Activated CD8-positive, alpha-beta T cell treated with anti-CD3 and anti-CD28 coated beads, Interleukin-2, amount 10 ng/mL, durations not matched to agents 7 days and 5 days (primary cell): ENCODE results near the gene ORAI2. TPM values are rescaled to one million over a fixed set of nuclear protein-coding genes. Genes with fewer than 3 reads are reported as not detected.

Experiments
- ATAC-seq: fragments of 150-1000 bp; cut with Tn5 transposase; one replicate; pipeline ENCODE4 v1.10.0; 2021; ENCODE audit warnings: moderate library complexity
- CTCF ChIA-PET: fragments of 350-600 bp; sonication (Branson Sonifier 250); formaldehyde crosslinking; loops from one replicate; lab custom pipeline; 2021; ENCODE audit warnings: antibody characterized with exemption; lab: Charles Lee
- POLR2A ChIA-PET: fragments of 350-600 bp; sonication (Branson Sonifier 250); formaldehyde crosslinking; loops from one replicate; lab custom pipeline; 2021; ENCODE audit warnings: antibody characterized with exemption; lab: Charles Lee
- DNase-seq: peaks from one replicate; pipeline ENCODE4 v3.0.0-alpha.2; 2020
- H3K27ac Mint-ChIP-seq: one replicate; pipeline ENCODE4 v1.8.0; 2021; ENCODE audit warnings: mild to moderate bottlenecking, mixed read lengths
- H3K27me3 Mint-ChIP-seq: one replicate; pipeline ENCODE4 v1.8.0; 2021; ENCODE audit warnings: low read depth, mixed read lengths
- H3K36me3 Mint-ChIP-seq: one replicate; pipeline ENCODE4 v1.8.0; 2021; ENCODE audit warnings: low read depth, mixed read lengths
- H3K4me1 Mint-ChIP-seq: one replicate; pipeline ENCODE4 v1.8.0; 2021; ENCODE audit warnings: low read depth, mixed read lengths
- H3K4me3 Mint-ChIP-seq: one replicate; pipeline ENCODE4 v1.8.0; 2021; ENCODE audit warnings: mild to moderate bottlenecking, mixed read lengths
- H3K9me3 Mint-ChIP-seq: one replicate; pipeline ENCODE4 v1.8.0; 2022; ENCODE audit warnings: mixed read lengths; ENCODE audit not compliant: insufficient read depth
- total RNA-seq, 2 experiments: library from RNA; stranded (reverse); gene quantifications; one replicate each; pipeline ENCODE4 v1.2.3, GENCODE V29; 2021

The ORAI2 gene
- total RNA-seq, 2 experiments from 2014 or later, result 72.5 to 72.8 TPM

DNA sequence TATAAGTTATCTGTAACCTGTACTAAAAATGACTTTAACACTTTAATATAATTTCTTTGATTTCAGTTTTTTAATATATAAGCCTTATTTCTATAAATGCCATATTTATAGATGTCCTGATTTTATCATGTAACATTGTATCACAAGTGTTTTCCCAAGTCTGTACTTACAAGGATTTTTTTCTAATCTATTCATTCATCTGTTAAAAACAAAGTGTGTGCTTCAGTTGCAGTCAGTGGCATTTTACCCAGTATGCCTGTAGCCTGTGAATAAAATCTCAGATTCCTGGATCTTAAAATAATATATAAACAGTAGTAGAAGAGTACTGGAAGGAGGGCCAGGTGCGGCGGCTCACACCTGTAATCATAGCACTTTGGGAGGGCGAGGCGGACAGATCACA is 19.8 kb upstream of the ORAI2 start:
- POLR2A ChIA-PET, result interaction anchor here (0.9 to 3.8 kb wide), 3 partner anchors 12 to 37 kb away, joined by 3 to 38 read pairs (median 5); partner anchors contain the start of gene PRKRIP1
- Mint-ChIP-seq H3K27me3 (no peaks in the 10 kb centered on the region), H3K4me3 (no peak overlapping the region), H3K4me1 (peaks cover 50% of the 10 kb centered on the region), H3K36me3 (peaks cover 67% of the 10 kb centered on the region), H3K9me3 (no peaks in the 10 kb centered on the region), H3K27ac (peak overlapping the region; percentile 67)
- CTCF ChIA-PET, result interaction anchor here (1.8 to 7.6 kb wide), 6 partner anchors 13 to 53 kb away, joined by 14 to 49 read pairs (median 37); partner anchors contain the start of gene ORAI2
- DNase-seq (no peak), ATAC-seq (no peak)

GRCh38 chr7:102415685-102416225 is 17.6 kb upstream of the ORAI2 start:
- Mint-ChIP-seq H3K27me3 (no peaks in the 10 kb centered on the region), H3K4me1 (peaks cover 68% of the 10 kb centered on the region), H3K4me3 (peak overlapping the region; percentile 66), H3K36me3 (peaks cover 66% of the 10 kb centered on the region), H3K27ac (peak overlapping the region; percentile 97), H3K9me3 (no peaks in the 10 kb centered on the region)
- ATAC-seq (peak; percentile 79), DNase-seq (peak; percentile 84)
- ChIA-PET CTCF (interaction anchor here (0.9 to 7.6 kb wide), 8 partner anchors 10 to 52 kb away, joined by 3 to 49 read pairs (median 7); partner anchors contain the start of genes ORAI2 and PRKRIP1), POLR2A (interaction anchor here (0.6 to 4.4 kb wide), 12 partner anchors 9 to 55 kb away, joined by 3 to 124 read pairs (median 4); partner anchors contain the start of genes ALKBH4, LRWD1 and PRKRIP1)

- DNase-seq (no peak), ATAC-seq (no peak)
- H3K27ac Mint-ChIP-seq, result peak overlapping the region; percentile 97
- H3K9me3 Mint-ChIP-seq, result no peaks in the 10 kb centered on the region
- peaks cover 74% of the 10 kb centered on the region for H3K4me1 Mint-ChIP-seq
- ChIA-PET POLR2A (interaction anchor here (0.6 to 4.4 kb wide), 9 partner anchors 9 to 54 kb away, joined by 3 to 124 read pairs (median 4); partner anchors contain the start of genes ALKBH4 and LRWD1), CTCF (interaction anchor here (0.7 to 2.9 kb wide), 9 partner anchors 9 to 52 kb away, joined by 3 to 49 read pairs (median 4); partner anchors contain the start of genes ORAI2 and PRKRIP1)
- H3K4me3 Mint-ChIP-seq, result peak overlapping the region; percentile 66
- H3K27me3 Mint-ChIP-seq, result no peaks in the 10 kb centered on the region
- H3K36me3 Mint-ChIP-seq, result peaks cover 67% of the 10 kb centered on the region
Observed at GRCh38 chr7:102416406-102416805, 17.0 kb upstream of the ORAI2 start.

GRCh38 chr7:102417105-102417504 is 16.3 kb upstream of the ORAI2 start:
- no peak for ATAC-seq
- H3K36me3 Mint-ChIP-seq, result peaks cover 66% of the 10 kb centered on the region
- DNase-seq, result no peak
- H3K27me3 Mint-ChIP-seq, result no peaks in the 10 kb centered on the region
- ChIA-PET CTCF (interaction anchor here (0.7 to 1.6 kb wide), 3 partner anchors 8 to 17 kb away, joined by 3 to 5 read pairs (median 4); no protein-coding TSS in a partner anchor), POLR2A (interaction anchor here (1.2 to 4.4 kb wide), 4 partner anchors 9 to 20 kb away, joined by 3 to 124 read pairs (median 4); no protein-coding TSS in a partner anchor)
- peaks cover 78% of the 10 kb centered on the region for H3K4me1 Mint-ChIP-seq
- H3K9me3 Mint-ChIP-seq, result no peaks in the 10 kb centered on the region
- peak overlapping the region; percentile 97 for H3K27ac Mint-ChIP-seq
- peak overlapping the region; percentile 9 for H3K4me3 Mint-ChIP-seq

- ATAC-seq (no peak), DNase-seq (no peak)
- Mint-ChIP-seq H3K9me3 (no peaks in the 10 kb centered on the region), H3K27ac (peak overlapping the region; percentile 72), H3K27me3 (no peaks in the 10 kb centered on the region), H3K4me3 (no peak overlapping the region), H3K4me1 (peaks cover 73% of the 10 kb centered on the region), H3K36me3 (peaks cover 59% of the 10 kb centered on the region)
- CTCF ChIA-PET, result no interaction called here
- POLR2A ChIA-PET, result interaction anchor here (1.0 to 4.4 kb wide), 4 partner anchors 7 to 47 kb away, joined by 3 to 124 read pairs (median 4); no protein-coding TSS in a partner anchor
Observed at GRCh38 chr7:102418592-102418991, 14.8 kb upstream of the ORAI2 start.

GRCh38 chr7:102421706-102422240 is 11.6 kb upstream of the ORAI2 start:
- Mint-ChIP-seq H3K27ac (no peak overlapping the region), H3K4me1 (peaks cover 75% of the 10 kb centered on the region), H3K4me3 (no peak overlapping the region), H3K9me3 (no peaks in the 10 kb centered on the region), H3K36me3 (peaks cover 60% of the 10 kb centered on the region), H3K27me3 (no peaks in the 10 kb centered on the region)
- CTCF ChIA-PET, result interaction anchor here (0.6 to 1.0 kb wide), 3 partner anchors 9 to 532 kb away, joined by 3 to 5 read pairs (median 3); no protein-coding TSS in a partner anchor
- no peak for ATAC-seq
- DNase-seq, result no peak
- POLR2A ChIA-PET, result interaction anchor here (0.6 kb wide), 1 partner anchor 1531 kb away, joined by 3 read pairs; no protein-coding TSS in a partner anchor

GRCh38 chr7:102424129-102424551 is 9.2 kb upstream of the ORAI2 start:
- no peak for DNase-seq
- Mint-ChIP-seq H3K27ac (peak overlapping the region; percentile 99), H3K4me1 (peaks cover 78% of the 10 kb centered on the region), H3K36me3 (peaks cover 63% of the 10 kb centered on the region), H3K27me3 (no peaks in the 10 kb centered on the region), H3K9me3 (no peaks in the 10 kb centered on the region), H3K4me3 (no peak overlapping the region)
- ChIA-PET POLR2A (interaction anchor here (3.7 kb wide), 1 partner anchor 7 kb away, joined by 124 read pairs; no protein-coding TSS in a partner anchor), CTCF (interaction anchor here (4.1 to 4.6 kb wide), 2 partner anchors 9 to 11 kb away, joined by 31 to 49 read pairs; no protein-coding TSS in a partner anchor)
- ATAC-seq, result no peak

DNA sequence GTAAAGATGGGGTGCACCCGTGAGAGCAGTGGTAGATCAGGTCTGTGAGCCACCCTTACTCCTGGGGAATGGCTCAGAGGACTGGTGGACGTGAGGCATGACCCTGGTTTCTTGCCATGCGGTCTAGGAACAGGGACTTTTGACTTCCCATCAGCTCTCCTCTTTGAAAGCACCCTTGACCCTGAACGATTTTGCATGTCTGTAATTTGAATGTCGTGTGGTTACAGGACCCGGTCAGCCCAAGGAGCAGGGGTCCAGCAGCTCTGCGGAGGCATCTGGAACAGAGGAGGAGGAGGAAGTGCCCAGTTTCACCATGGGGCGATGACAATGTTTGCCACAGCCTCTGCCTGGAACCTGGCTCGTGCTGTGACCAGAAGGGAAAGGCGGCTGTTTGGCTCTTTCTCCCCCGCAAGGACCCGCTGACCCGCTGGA is 8.6 kb upstream of the ORAI2 start:
- ChIA-PET POLR2A (interaction anchor here (1.1 to 3.7 kb wide), 6 partner anchors 8 to 32 kb away, joined by 4 to 124 read pairs (median 7); partner anchors contain the start of genes ORAI2 and PRKRIP1), CTCF (interaction anchor here (1.1 to 4.6 kb wide), 5 partner anchors 9 to 26 kb away, joined by 4 to 49 read pairs (median 19); no protein-coding TSS in a partner anchor)
- Mint-ChIP-seq H3K27me3 (no peaks in the 10 kb centered on the region), H3K9me3 (no peaks in the 10 kb centered on the region), H3K4me3 (peak overlapping the region; percentile 5), H3K36me3 (peaks cover 65% of the 10 kb centered on the region), H3K27ac (peak overlapping the region; percentile 99), H3K4me1 (peaks cover 79% of the 10 kb centered on the region)
- no peak for ATAC-seq
- DNase-seq, result no peak

GRCh38 chr7:102425639-102426267 is 7.6 kb upstream of the ORAI2 start:
- Mint-ChIP-seq H3K36me3 (peaks cover 56% of the 10 kb centered on the region), H3K27ac (peak overlapping the region; percentile 99), H3K27me3 (no peaks in the 10 kb centered on the region), H3K9me3 (no peaks in the 10 kb centered on the region), H3K4me1 (peaks cover 79% of the 10 kb centered on the region), H3K4me3 (peak overlapping the region; percentile 79)
- POLR2A ChIA-PET, result interaction anchor here (0.6 to 3.7 kb wide), 14 partner anchors 8 to 1729 kb away, joined by 3 to 124 read pairs (median 6); partner anchors contain the start of genes ORAI2 and PRKRIP1
- ATAC-seq (peak; percentile 84), DNase-seq (peak; percentile 89)
- CTCF ChIA-PET, result interaction anchor here (0.7 to 4.6 kb wide), 8 partner anchors 8 to 27 kb away, joined by 3 to 49 read pairs (median 7); no protein-coding TSS in a partner anchor

DNA sequence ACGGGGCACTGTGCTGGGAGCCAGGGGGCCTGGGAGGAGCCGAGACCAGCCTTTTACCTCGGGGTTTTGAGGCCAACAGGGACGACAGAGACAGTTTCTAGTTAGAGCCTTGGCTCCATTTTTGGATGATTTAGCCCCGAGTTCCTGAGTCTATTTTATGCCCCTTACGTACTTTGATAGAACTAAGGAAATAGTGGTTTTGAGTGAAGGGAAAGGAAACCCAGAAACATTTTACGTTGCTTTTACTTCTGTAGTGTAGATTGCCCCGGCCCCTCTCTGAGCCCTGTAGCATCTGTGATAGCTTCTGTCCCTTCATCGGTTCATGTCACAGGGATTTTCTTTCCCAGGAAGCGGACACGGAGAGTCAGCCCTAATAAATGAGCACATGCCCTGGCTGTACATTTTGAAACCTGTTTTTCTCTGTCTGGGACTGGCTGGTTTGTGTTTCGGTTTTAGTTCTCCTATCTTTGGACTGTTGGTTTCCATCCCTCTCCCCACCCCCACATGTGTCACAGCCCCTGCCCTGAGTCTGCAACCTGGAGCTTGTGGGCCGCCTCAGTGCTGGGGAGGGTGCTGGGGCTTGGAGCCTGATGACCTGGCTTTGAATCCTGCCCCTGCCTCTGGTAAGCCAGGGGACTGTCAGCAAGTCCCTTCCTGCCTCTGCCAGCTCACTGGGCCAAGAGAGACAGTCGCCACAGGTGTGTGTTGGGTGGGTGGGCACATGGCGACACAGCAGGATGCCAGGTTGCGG is 6.9 kb upstream of the ORAI2 start:
- H3K27me3 Mint-ChIP-seq, result no peaks in the 10 kb centered on the region
- peak overlapping the region; percentile 99 for H3K27ac Mint-ChIP-seq
- ChIA-PET CTCF (interaction anchor here (1.0 to 4.6 kb wide), 8 partner anchors 8 to 24 kb away, joined by 3 to 49 read pairs (median 7); no protein-coding TSS in a partner anchor), POLR2A (interaction anchor here (0.6 to 3.7 kb wide), 10 partner anchors 8 to 1730 kb away, joined by 3 to 124 read pairs (median 8); partner anchors contain the start of genes ORAI2 and PRKRIP1)
- H3K4me3 Mint-ChIP-seq, result peak overlapping the region; percentile 79
- ATAC-seq (peak; percentile 71), DNase-seq (peak; percentile 79)
- H3K9me3 Mint-ChIP-seq, result no peaks in the 10 kb centered on the region
- peaks cover 80% of the 10 kb centered on the region for H3K4me1 Mint-ChIP-seq
- H3K36me3 Mint-ChIP-seq, result peaks cover 51% of the 10 kb centered on the region
